Kasumi-1 (cell line): ENCODE data around the gene NRG2.
A peak's percentile ranks its signal among the peaks of the same experiment; 100 is the strongest.

Source experiments
- DNase-seq, 2 experiments: peaks; one replicate each; lab custom pipeline; 2025; lab: John Stamatoyannopoulos, UW

The NRG2 gene

DNA sequence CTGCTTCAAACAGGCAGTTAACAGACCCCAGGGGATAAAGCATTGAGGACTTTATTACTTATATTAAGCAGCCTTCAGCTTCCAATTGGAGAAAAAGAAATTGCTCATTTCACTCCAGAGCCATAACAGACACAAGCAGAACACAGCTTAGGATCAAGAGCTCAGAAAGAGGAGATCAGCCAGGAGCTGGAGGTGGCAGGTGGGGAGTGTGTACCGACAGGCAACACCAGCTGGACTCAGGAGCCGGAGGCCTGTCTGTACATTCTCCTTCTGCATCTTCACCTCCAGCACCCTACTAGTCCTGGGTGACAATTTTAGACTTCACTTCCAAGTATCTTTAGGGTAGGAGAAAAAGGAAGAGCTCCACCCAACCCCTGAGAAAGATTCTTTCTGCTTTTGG, 35.8 kb downstream of the NRG2 start:
- DNase-seq, result no peak

DNA sequence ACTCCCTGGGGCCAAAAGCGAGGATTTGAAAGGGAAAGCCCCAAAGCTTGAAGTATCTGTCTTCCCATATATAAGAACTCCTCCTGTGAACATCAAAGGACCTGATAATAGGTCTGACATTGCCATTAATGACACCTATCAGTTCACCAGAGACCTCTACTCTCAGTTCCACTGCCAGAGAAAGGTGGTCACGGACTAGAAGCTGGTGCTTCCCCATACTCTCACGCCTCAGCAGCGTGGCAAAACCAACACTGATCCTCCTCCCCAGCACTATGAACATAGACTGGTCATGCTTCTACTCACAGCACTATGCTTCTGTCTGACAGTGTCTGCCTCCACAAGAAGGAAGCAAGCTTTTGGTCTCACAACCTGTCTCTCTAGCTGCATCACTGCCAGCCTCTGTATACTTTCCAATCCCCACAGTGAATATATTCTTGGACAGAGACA, 37.9 kb downstream of the NRG2 start:
- no peak for DNase-seq

DNA sequence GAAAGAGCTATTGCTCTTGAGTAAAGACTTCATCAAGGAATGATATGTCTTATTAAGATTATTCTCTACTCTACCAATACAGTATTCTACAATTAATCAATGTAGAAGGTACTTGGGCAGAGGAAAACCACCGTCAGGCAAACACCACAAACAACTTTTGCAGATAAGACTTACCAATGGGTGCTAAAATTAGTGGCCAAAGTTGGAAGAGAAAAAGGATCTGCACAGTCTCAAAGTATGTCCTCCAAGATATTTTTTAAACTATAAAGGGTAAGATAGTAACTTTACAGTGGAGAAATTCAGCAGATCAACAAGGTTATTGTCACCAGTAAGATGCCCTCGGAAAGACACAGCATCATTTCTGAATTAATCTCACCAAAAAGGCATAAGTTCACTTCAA, 38.9 kb downstream of the NRG2 start:
- DNase-seq, result no peak

DNA sequence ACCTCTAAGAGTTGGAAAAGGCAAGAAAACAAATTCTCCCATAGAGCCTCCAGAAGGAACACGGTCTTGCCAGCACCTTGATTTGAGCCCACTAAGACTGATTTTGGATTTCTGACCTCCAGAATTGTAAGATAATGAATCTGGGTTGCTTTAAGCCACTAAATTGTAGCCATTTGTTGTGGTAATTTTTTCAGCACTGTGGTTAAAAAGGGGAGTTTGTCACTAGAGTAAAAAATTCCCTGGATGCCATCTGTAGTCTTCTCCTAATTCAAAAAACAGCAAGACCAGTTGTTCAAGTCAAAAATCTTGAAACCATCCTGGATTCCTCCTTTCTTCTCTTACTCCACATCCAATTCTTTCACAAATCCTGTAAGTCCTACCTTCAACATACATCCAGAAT, 39.6 kb downstream of the NRG2 start:
- DNase-seq, result no peak

DNA sequence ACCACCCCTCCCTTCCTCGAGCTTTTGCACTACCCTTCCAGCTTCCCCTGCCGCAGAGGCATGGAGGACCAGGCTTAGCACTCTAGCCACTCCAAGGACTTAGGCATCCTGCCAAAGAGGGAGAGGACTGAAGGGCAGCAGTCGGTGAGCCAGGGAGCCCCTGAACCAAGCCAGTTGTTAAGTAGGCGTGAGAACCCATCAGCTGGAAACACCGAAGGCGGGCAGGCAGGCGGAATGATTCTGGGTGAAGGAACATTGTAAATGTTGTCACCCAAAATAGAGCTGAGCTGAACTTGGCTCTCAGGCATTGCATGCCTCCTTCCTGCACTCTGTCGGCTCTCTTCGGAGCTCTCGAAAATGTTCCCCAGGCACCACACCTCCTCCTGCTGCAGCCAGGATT, 42.8 kb downstream of the NRG2 start:
- DNase-seq, result no peak

DNA sequence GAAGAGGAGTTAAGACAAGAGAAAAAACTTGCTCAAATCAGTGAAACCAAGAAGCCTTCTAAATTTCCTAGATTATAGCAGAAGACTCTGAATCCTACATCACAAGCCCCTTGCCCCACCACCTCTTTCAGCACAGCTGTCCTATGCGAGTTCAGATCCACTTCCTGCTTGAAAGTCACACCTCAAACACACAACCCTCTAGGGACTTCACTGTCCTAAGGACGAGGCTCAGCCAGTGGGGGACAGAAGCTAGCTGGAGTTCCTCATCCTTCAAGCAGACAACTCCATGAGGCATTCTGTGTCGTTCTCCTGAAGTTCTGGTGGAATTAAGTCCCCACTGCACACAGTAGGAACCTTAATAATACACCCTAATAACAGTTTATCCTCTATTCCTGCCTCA, 44.3 kb downstream of the NRG2 start:
- no peak for DNase-seq

DNA sequence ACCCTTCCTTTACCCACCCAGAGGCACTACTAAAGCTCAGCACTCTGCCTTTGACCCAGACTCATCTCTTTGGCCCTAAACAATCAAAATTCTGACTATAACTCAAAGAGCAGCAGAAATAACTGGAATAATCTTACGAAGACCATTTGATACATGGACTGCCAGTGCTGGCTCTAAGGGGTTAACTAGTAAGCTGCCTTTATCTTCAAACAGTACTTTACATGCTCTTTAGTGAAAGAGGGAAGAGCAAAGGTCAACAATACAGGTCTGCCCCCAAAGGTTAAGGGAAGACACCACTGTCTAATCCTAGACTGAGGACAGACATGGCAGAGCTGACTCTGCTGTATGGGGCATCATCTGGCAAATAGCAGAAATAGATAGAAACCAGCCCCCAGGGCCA, 45.8 kb downstream of the NRG2 start:
- DNase-seq, result no peak

DNA sequence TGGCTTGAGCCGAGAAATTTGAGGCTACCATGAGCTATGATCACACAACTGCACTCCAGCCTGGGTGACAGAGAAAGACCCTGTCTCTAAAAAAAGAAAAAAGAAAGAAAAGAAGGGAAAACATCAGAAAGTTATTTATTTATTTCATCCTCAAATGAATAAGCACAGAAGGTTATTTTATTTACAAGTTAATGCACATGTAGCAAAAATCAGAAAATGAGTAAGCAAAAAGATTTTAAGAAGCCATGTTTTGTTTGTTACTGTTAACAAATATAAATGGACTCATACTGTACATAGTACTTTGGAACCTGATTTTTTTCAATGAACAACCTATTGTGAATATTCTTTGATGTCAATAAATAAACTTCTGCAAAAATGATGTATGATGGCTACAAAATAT, 47.2 kb downstream of the NRG2 start:
- DNase-seq, result no peak

DNA sequence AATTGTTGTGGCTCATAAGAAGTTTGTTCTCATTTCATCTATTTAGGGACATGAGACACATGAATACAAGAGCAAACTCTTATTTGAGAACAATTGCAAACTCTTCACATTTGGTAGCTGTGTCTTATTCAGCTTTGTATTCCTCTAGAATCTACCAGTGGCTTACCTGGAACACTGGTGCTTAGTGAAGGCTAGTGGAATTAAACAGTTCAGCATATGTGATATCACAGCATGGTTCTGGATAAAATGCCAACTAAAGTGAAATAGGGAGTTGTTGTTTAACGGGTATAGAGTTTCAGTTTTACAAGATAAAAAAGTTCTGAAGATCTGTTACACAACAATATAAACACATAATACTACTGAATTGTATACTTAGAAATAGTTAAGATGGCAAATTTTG, 48.9 kb downstream of the NRG2 start:
- no peak for DNase-seq

DNA sequence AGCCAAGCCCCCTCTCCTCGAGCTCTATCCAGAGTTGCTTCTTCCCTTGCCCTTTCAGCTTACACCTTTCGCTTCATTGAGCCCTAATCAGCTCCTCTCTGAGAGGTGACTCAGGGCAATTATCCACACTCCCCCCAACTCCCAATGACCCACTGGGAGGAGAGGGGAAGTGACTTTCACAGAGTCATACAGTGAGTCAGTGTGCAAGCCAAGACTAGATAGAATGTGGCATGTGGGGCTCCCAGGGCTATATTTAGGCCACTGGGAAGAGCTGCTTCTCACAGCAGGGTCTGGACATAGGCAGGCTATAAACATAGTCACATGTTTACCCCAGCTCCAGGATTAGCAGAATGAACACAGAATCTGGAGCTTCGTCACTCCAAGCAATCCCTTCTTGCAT, 57.4 kb downstream of the NRG2 start:
- DNase-seq, result no peak

DNA sequence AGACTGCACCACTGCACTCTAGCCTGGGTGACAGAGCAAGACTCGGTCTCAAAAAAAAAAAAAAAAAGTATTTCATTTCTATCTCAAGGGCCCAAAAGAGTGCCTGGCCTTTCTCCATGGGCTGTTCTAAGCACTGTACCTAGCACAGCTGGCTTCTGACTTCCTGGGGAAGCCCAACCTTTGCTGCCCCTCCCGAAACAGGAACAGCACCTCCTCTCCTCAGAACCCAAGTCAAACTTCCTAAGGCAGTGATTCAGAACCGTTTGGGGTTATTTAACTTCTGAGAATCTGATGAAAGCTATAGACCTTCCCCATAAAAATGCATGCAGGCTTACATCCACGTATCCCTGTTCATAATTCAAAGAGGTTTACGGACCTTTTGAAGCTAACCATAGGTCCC, 57.8 kb downstream of the NRG2 start:
- no peak for DNase-seq

DNA sequence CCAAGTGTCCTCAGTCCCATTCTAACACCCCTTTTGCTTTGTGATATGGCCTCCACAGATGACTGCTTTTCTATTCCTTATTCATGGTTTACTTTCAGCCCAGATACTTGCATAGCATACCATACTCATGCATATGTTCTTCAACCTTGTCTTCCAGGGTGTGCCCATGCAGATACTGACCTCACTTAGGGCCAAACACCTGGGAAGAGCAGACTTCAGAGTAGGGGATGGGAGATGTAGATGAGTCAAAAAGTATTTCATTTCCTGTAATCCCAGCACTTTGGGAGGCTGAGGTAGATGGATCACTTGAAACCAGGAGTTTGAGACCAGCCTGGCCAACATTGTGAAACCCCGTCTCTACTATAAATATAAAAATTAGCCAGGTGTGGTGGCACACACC, 58.3 kb downstream of the NRG2 start:
- no peak for DNase-seq

DNA sequence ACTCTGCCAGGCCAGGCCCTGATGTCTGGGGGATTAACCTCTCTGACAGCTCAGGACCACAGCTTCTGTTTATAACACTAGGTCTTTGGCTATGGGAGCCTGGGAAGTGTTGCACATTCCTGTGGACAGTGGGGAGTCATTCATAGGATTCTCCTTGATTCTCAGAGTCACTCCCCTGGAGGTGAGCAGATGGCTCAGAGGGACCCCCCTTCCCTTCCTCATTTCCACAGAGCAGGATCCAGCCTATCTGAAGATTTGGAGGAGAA, 60.2 kb downstream of the NRG2 start:
- DNase-seq, result no peak

DNA sequence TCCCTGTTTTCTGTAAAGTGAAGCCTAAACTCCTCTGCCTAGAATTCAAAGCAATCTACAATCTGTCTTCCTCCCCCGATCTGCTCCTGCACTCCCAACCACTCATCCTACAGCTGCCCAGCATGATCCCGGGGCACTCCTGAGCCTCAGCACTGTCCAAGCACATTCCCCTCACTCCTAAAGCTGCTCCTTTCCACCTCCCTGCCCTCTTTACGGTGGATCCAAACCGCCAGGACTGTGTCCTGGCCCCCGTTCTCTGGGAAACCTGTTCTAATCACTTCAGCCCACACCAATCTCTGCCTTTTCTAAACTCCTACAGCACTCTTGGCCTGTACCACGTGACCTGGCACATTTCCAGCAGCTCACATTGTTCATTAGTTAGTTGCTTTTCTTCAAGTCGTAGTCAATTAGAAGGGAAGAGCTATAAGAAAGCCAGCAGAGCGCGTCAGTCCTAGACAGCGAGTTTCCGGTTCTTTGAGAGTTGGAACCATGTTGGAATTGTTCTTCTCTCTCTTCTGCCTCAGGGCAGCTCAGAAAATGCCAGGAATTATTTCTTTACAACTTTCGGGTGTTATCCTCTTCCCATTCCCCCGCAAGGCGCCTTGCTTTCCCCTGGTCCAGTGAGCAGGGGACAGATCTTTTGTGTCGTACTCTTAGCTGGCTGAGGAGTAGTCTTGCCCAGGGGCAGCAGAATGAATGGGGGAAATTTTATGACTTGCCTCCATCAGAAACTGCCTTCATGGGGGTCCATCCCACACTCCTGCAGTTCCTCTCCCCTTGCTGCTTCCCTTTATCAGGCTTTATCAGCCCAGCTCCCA, 60.7 kb downstream of the NRG2 start:
- DNase-seq, result no peak

DNA sequence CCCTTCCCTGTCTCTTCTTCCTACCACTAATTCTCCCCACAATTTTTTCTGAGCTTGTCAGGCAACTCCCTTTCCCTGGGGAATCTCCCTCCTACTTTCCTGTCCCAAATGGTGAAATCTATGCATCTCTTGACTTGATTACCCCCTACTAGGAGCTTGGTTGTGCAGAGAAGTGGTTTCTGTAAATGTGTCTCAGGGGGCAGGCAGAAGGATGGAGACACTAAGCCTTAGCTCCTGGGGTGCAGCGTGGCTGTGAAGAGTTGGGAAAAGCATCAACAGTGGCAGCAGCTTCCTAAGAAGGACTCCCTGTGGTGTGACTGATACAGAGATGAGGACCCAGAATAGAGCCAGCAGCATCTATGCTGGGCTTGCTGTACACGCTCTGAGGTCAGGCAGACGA, 62.3 kb downstream of the NRG2 start:
- DNase-seq, result no peak

DNA sequence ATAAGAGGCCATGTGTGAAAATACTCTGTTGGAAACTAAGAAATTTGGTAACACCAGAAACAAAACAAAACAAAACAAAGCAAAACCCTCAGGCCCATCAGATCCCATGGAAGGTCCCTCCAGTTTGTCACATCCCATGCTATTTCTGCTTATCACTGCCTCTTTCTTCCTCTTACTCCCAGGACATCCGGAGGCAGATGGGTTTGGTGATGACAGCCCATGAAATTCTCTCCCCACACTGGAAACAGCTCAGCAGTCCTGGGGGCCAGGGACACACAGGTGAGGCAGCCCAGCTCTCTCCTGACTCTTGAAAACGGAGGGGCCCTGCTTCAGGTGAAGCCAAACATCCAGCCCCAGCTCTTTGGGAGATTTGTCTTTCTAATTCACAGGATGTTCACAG, 63.2 kb downstream of the NRG2 start:
- no peak for DNase-seq

DNA sequence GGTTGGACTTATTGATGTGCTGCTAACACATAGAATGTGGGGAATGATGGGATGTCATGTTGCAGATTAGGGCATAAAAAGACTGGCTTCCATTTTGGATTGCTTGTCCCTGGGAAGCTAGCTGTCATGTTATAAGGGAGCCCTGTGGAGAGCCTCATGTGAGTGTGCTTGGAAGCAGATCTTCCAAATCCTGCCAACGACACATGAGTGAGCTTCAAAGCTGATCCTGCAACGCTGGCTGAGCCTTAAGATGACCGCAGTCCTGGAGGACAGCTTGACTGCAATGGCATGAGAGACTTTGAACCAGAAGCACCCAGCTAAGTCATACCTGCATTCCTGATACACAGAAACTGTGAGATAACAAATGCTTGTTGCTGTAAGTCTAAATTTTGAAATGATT, 63.6 kb downstream of the NRG2 start:
- DNase-seq, result no peak

DNA sequence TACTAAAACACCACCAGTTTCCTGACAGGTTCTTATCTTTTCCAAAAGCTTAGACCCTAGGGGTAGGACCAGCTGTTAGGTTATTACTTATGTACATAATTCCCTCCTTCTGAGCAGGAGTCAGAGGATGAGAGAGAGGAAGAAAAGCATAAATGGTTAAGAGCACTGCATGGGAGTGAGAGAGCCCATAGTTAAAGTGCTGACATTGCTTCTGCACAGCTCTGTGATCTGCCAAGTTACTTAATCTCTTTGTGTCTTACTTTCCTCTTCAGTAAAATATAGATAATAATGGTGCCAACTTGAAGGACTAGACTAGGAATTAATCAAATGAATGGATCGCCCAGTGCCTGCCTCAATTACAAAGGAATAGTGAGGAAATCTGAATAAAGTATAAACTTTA, 66.4 kb downstream of the NRG2 start:
- DNase-seq, result no peak

DNA sequence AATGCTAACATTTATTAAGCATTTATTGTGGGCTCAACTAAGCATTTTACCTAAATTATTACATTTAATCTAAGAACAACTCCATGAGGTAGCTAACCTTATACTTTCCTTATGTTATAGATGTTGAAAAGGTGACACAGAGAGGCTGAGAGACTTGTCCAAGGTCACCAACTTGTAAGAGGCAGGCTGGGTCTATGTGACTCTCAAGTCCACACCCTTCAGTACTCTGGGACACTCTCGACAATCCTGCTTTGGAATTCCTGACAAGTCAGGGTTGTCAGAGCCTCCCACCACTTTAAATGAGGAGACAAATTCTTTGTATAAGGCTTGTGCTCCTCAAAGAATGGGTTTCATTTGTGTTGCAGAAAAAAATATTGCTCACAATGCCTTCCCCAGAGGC, 67.2 kb downstream of the NRG2 start:
- no peak for DNase-seq

DNA sequence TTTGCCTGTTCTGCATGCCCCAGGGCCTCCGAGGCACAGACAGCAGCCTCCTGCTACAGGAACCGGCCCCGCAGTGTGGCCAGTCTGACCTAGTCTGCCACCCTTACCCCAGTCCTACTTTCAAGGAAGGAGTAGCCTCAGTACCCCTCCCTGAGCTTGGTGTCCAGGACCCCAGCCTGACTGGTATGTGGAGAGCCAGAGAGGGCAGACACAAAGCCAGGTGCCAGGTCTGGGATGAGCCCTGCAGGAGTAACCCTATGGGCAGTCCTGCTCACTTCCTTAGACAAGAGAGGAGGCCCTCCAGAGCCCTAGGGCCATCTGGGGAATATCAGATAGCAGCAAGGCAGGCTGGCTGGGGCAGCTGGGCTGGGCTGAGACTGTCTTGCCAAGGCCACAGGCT, 67.8 kb downstream of the NRG2 start:
- no peak for DNase-seq

DNA sequence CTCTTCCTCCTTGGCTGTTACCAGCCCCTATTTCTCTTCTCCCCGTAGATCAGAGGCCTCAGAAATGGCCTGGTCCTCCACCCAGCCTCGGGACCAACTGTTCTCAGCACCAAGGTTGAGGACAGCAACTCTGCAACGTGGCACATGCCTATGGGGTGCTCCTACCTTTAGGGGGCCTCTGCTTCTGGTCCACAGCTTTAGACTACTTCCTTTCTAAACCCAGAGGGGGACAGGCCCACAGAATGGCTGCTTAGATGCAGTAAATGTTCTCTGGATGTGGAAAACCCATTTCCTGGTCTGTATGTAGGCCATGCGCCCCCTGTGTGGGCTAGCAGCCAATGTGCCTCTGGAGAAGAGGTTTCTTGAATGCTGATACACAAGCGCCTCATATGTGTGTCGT, 68.4 kb downstream of the NRG2 start:
- no peak for DNase-seq

DNA sequence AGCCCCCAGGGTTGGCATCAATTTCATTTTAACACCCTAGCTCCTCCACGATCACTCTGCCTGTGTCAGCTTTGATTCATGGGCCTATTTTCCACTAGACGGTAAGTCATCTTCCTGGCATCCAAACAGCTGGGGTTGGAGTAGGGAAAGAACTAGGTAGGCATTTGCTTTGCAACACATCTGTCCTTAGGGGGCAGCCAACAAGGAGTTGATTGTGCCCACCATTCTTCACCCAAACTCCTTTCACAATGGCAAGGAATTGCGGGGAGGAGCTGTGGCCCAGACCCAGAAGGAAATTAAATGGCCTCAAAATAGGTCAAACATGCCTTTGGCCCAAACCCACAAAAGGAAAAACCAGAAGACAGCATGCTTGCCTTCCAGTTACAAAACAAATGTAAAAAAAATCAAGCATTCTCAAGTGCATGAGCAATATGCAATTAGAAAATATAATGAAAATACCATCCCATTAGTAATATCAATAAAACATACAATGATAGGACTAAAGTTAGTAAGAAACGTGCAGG, 71.8 kb downstream of the NRG2 start:
- no peak for DNase-seq

DNA sequence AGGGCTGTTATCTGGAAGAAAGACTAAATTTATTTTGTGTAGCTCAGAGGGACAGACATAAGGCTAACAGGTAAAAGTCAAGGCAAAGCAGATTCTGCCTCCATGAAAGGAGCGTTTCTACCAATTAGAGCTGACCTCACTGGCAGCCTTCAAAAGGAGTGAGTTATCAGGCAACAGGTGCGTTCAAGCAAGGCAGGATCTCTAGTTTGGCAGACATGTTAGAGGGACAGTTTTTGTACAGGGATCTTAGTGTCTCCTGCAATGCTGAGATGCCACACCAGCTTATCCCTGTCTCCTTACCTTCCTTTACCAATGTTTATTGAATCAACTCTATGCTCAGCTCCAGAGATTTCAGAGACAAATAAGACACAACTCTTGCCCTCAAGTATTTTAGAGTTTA, 73.8 kb downstream of the NRG2 start:
- no peak for DNase-seq

DNA sequence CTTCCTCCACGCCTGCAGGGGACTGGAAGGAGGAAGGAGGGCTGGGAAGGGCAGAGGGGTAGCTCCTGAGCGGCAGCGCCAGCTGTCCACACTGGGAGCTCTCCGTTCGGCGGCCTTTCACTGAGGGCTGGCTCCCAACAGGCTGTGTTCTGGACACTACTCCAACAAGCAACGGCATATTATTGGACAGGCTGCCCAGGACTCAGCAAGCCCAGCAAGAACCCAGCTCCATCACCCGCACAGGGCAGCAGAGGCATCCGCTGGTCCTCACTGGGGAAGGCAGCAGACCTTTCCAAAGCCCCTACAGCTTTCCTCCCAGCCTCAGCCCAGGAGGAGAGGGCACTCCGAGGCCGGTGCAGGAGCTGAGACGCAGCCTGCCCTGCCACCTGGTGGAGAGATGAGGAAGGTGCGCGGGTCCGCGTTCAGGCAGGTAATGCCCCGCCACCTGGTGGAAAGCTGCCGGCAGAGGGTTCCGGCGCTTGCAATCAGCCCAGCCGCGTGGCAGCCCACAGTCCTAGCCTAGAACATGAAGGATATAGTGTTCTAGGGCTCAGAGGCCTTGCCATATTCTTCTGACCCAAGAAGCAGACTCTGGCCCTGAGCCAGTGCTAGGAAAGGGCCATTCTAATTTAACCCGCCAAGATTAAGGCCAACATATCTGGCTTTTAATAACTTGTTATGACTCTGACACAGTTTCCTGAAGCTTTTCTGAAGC, 74.4 kb downstream of the NRG2 start:
- DNase-seq, result peak; percentile 60 to 71
